ENCODE measurements around the gene POC5.

GRCh38 chr5:75640395-75640794 lies 76.8 kb downstream of the POC5 start:
- TF ChIP-seq GATA2 (IDR thresholded peaks at IDR 0.05; ENCODE audit: low read depth, low read length), result no peak
- TF ChIP-seq GATA3 (IDR thresholded peaks at IDR 0.05; ENCODE audit: low read depth, low read length), result no peak
